Measurements from ENCODE around the gene DDIAS. TPM values are rescaled to one million over a fixed set of nuclear protein-coding genes. Genes with fewer than 3 reads are reported as not detected.

The DDIAS gene
- total and polyA plus RNA-seq, 4 donors: 0.71 to 2.8 (median 1.4) TPM

DNA sequence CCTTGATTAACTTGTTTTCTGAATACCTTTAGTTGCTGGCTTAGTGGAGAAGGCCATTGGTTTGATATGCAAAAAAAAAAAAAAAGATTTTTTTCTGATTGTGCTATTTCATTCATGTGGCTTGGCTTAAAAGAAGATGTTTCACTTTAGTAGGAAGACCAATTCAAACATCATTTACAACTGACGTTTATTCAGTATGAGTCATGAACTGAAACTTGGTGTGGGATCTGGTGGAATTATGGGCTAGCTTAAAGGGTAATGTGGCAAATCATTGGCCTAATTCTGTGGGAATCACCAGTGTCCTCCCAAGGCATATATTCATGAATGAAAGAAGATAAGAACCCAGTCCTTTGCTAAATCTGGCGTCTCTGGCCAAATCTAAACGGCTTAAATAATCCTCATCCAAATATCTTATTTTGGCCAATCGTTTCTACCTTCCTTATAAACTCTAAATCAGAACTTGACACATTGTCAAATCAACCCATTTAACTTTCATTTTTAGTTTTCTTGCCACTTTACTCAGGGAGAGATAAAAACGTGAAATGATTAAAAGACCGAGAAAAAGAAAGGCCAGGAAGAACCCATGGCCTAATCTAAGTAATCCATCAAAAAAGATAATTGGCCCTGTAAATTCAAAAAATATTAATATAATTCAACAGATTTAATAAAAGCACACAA lies 77.0 kb downstream of the DDIAS start:
- H3K4me3 ChIP-seq: no peak overlapping the region
- WGBS, 2 donors: 84 to 92% methylated on average over 6 of the region's 6 CpGs
- TF ChIP-seq, protein P1, sequence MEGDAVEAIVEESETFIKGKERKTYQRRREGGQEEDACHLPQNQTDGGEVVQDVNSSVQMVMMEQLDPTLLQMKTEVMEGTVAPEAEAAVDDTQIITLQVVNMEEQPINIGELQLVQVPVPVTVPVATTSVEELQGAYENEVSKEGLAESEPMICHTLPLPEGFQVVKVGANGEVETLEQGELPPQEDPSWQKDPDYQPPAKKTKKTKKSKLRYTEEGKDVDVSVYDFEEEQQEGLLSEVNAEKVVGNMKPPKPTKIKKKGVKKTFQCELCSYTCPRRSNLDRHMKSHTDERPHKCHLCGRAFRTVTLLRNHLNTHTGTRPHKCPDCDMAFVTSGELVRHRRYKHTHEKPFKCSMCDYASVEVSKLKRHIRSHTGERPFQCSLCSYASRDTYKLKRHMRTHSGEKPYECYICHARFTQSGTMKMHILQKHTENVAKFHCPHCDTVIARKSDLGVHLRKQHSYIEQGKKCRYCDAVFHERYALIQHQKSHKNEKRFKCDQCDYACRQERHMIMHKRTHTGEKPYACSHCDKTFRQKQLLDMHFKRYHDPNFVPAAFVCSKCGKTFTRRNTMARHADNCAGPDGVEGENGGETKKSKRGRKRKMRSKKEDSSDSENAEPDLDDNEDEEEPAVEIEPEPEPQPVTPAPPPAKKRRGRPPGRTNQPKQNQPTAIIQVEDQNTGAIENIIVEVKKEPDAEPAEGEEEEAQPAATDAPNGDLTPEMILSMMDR (IDR thresholded peaks at IDR 0.05; ENCODE audit: control extremely low read depth, extremely low read depth): no peak
- DNase-seq: no peak
- peaks cover 0 to 8% (median 4%) of the 10 kb centered on the region in 4 donors for H3K36me3 ChIP-seq (ENCODE audit: control insufficient read depth in 4 of 4, insufficient read depth in 4 of 4, low read length in 4 of 4)
- no peaks in the 10 kb centered on the region for H3K9me3 ChIP-seq (ENCODE audit: control insufficient read depth in 4 of 4, insufficient read depth in 3 of 4, low read length in 3 of 4)
- no peak for ATAC-seq (ENCODE audit: insufficient read depth, low FRiP score)
- no peaks in the 10 kb centered on the region for H3K27me3 ChIP-seq (ENCODE audit: control insufficient read depth in 3 of 3, insufficient read depth in 3 of 3, low read length in 2 of 3)
- H3K9ac ChIP-seq (ENCODE audit: insufficient read depth in 1 of 2, low read length in 2 of 2): no peak overlapping the region
- H3K4me1 ChIP-seq (ENCODE audit: control insufficient read depth in 5 of 5, insufficient read depth in 5 of 5, low read length in 5 of 5): peaks cover 0 to 10% (median 0%) of the 10 kb centered on the region in 5 donors
- H3K27ac ChIP-seq (ENCODE audit: low read depth in 1 of 2, low read length in 1 of 2): no peak overlapping the region

DNA sequence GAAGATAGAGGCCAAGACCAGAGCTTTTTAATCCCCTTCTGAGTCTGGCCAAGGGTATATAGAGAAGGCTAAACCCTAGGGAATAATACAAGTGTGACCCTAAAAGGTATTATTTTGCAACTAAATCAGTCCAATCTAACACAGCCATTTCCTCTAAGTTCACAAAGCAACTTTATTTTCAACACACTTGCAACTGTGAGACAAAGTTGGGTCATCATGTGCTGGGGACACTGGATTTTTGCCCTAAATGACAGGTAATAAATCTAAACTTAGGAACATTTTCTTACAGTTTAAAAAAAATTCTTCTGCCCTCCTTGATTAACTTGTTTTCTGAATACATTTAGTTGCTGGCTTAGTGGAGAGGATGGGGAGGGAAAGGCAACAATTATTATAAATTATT lies 78.3 kb downstream of the DDIAS start:
- Histone ChIP-seq H3K9ac (ENCODE audit: insufficient read depth in 1 of 2, low read length in 2 of 2) (no peak overlapping the region), H3K9me3 (ENCODE audit: control insufficient read depth in 4 of 4, insufficient read depth in 3 of 4, low read length in 3 of 4) (no peaks in the 10 kb centered on the region), H3K4me3 (no peak overlapping the region), H3K36me3 (ENCODE audit: control insufficient read depth in 4 of 4, insufficient read depth in 4 of 4, low read length in 4 of 4) (peaks cover 0 to 8% (median 4%) of the 10 kb centered on the region in 4 donors), H3K27ac (ENCODE audit: low read depth in 1 of 2, low read length in 1 of 2) (no peak overlapping the region), H3K4me1 (ENCODE audit: control insufficient read depth in 5 of 5, insufficient read depth in 5 of 5, low read length in 5 of 5) (peaks cover 0 to 10% (median 0%) of the 10 kb centered on the region in 5 donors), H3K27me3 (ENCODE audit: control insufficient read depth in 3 of 3, insufficient read depth in 3 of 3, low read length in 2 of 3) (no peaks in the 10 kb centered on the region)
- DNase-seq: no peak
- no peak for ATAC-seq (ENCODE audit: insufficient read depth, low FRiP score)
- TF ChIP-seq, protein P1 (IDR thresholded peaks at IDR 0.05; ENCODE audit: control extremely low read depth, extremely low read depth): no peak

DNA sequence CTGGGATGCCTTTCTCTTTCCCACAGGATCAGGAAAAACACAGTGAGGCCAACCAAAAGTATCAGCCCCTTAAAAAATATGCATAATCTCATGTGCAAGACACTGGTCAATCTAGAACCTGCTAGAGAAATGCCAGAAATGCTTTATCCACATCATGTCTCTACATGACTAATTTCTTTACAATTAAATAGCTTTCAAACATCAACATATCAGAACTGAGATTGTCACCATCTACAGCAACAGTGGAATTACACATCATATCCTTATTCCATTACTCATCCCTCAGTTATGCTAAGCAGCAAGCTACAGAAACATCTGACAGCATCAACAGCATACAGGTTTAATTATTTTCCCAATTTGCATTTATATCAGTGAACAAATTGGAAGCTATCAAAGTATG lies 78.8 kb downstream of the DDIAS start:
- Histone ChIP-seq H3K4me1 (ENCODE audit: control insufficient read depth in 5 of 5, insufficient read depth in 5 of 5, low read length in 5 of 5) (peaks cover 0 to 10% (median 0%) of the 10 kb centered on the region in 5 donors), H3K36me3 (ENCODE audit: control insufficient read depth in 4 of 4, insufficient read depth in 4 of 4, low read length in 4 of 4) (peaks cover 0 to 8% (median 4%) of the 10 kb centered on the region in 4 donors), H3K9ac (ENCODE audit: insufficient read depth in 1 of 2, low read length in 2 of 2) (no peak overlapping the region), H3K9me3 (ENCODE audit: control insufficient read depth in 4 of 4, insufficient read depth in 3 of 4, low read length in 3 of 4) (no peaks in the 10 kb centered on the region), H3K27me3 (ENCODE audit: control insufficient read depth in 3 of 3, insufficient read depth in 3 of 3, low read length in 2 of 3) (no peaks in the 10 kb centered on the region), H3K4me3 (no peak overlapping the region), H3K27ac (ENCODE audit: low read depth in 1 of 2, low read length in 1 of 2) (no peak overlapping the region)
- ATAC-seq (ENCODE audit: insufficient read depth, low FRiP score) (no peak), DNase-seq (no peak)
- TF ChIP-seq, protein P1 (IDR thresholded peaks at IDR 0.05; ENCODE audit: control extremely low read depth, extremely low read depth): no peak

DNA sequence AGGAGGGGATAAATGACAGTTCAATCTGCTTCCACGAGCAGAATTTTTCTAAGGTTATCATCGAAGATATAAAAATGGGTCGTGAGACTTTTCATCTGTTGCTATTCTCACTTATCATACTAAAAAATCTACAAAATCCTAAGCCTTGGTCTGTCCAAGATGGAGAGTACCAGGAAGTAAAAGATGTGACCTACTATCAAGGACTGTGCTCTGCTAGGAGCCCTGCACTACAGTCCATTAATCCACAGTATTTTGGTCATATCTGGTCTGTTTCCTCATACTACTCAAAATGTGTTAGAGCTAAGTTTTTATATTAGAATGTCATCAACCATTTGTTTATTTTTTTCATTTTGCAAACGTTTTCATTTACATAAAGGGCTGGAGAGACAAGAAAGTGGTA lies 79.4 kb downstream of the DDIAS start:
- Histone ChIP-seq H3K9ac (ENCODE audit: insufficient read depth in 1 of 2, low read length in 2 of 2) (no peak overlapping the region), H3K27ac (ENCODE audit: low read depth in 1 of 2, low read length in 1 of 2) (no peak overlapping the region), H3K36me3 (ENCODE audit: control insufficient read depth in 4 of 4, insufficient read depth in 4 of 4, low read length in 4 of 4) (peaks cover 0 to 9% (median 5%) of the 10 kb centered on the region in 4 donors), H3K4me3 (no peak overlapping the region), H3K27me3 (ENCODE audit: control insufficient read depth in 3 of 3, insufficient read depth in 3 of 3, low read length in 2 of 3) (no peaks in the 10 kb centered on the region), H3K4me1 (ENCODE audit: control insufficient read depth in 5 of 5, insufficient read depth in 5 of 5, low read length in 5 of 5) (peaks cover 0 to 10% (median 0%) of the 10 kb centered on the region in 5 donors), H3K9me3 (ENCODE audit: control insufficient read depth in 4 of 4, insufficient read depth in 3 of 4, low read length in 3 of 4) (no peaks in the 10 kb centered on the region)
- WGBS, 2 donors: 89 to 90% methylated on average over 4 of the region's 4 CpGs
- DNase-seq (no peak), ATAC-seq (ENCODE audit: insufficient read depth, low FRiP score) (no peak)
- TF ChIP-seq, protein P1 (IDR thresholded peaks at IDR 0.05; ENCODE audit: control extremely low read depth, extremely low read depth): no peak

Measured in lung (tissue), 12 donors.